ENCODE data around the gene DAZ4.
"Not testable (repeated sequence)": the region's sequence is repeated elsewhere in the genome, so short reads cannot be mapped to it uniquely, and the experiment has no call there.

GRCh38 chrY:24813293-24813692 lies 20.4 kb upstream of the DAZ4 start, which contains the start of gene DAZ3:
- TF ChIP-seq EZH2 (IDR thresholded peaks at IDR 0.05; ENCODE audit: insufficient read depth, poor library complexity, severe bottlenecking); EZH2phosphoT487 (IDR thresholded peaks at IDR 0.05; ENCODE audit: insufficient read depth, low read depth): not testable (repeated sequence)

Measured in GM23248 (cell line).